ENCODE measurements around the gene PDK1.
A peak's percentile ranks its signal among the peaks of the same experiment; 100 is the strongest.
"Not testable (repeated sequence)": the region's sequence is repeated elsewhere in the genome, so short reads cannot be mapped to it uniquely, and the experiment has no call there.

Gene PDK1

GRCh38 chr2:172554352-172555271 lies 1.3 kb upstream of the PDK1 start:
- no peak for DNase-seq

- no peak for DNase-seq
These were observed 693 bp upstream of the PDK1 start for GRCh38 chr2:172555272-172555521.

GRCh38 chr2:172556284-172557033 lies 569 bp downstream of the PDK1 start:
- DNase-seq, result peak; percentile 58

GRCh38 chr2:172558372-172558771 lies 2.5 kb downstream of the PDK1 start:
- no peak for DNase-seq

- DNase-seq, result no peak
These were observed 4.8 kb downstream of the PDK1 start for GRCh38 chr2:172560721-172561120.

GRCh38 chr2:172561270-172561669 lies 5.4 kb downstream of the PDK1 start:
- no peak for DNase-seq

- no peak for DNase-seq
These were observed 6.4 kb downstream of the PDK1 start for GRCh38 chr2:172562298-172562697.

GRCh38 chr2:172564376-172564775 lies 8.5 kb downstream of the PDK1 start:
- DNase-seq, result no peak

GRCh38 chr2:172571245-172571644 lies 15.4 kb downstream of the PDK1 start:
- no peak for DNase-seq

GRCh38 chr2:172572981-172573380 lies 17.1 kb downstream of the PDK1 start:
- DNase-seq, result no peak

- no peak for DNase-seq
These were observed 19.1 kb downstream of the PDK1 start for GRCh38 chr2:172574965-172575364.

GRCh38 chr2:172578054-172578453 lies 22.2 kb downstream of the PDK1 start:
- no peak for DNase-seq

GRCh38 chr2:172578860-172579512 lies 23.1 kb downstream of the PDK1 start:
- no peak for DNase-seq

- DNase-seq, result no peak
These were observed 24.7 kb downstream of the PDK1 start for GRCh38 chr2:172580544-172580943.

GRCh38 chr2:172582656-172583055 lies 26.8 kb downstream of the PDK1 start:
- no peak for DNase-seq

- no peak for DNase-seq
These were observed 30.5 kb downstream of the PDK1 start for GRCh38 chr2:172586245-172586891.

GRCh38 chr2:172587231-172587630 lies 31.3 kb downstream of the PDK1 start:
- not testable (repeated sequence) for DNase-seq

- peak; percentile 16 for DNase-seq
These were observed 33.0 kb downstream of the PDK1 start for GRCh38 chr2:172588931-172589330.

GRCh38 chr2:172591386-172591785 lies 35.5 kb downstream of the PDK1 start:
- DNase-seq, result not testable (repeated sequence)

- not testable (repeated sequence) for DNase-seq
These were observed 36.3 kb downstream of the PDK1 start for GRCh38 chr2:172592190-172592589.

GRCh38 chr2:172596776-172597175 lies 40.9 kb downstream of the PDK1 start:
- no peak for DNase-seq

- no peak for DNase-seq
These were observed 41.4 kb downstream of the PDK1 start for GRCh38 chr2:172597176-172597842.

GRCh38 chr2:172599947-172600346 lies 44.1 kb downstream of the PDK1 start:
- DNase-seq, result no peak
